KMS-11 (cell line): ENCODE measurements around the gene CDKL4.

Experiments
- H2AFZ ChIP-seq: fragments of 200-600 bp; sonication (generic); 2 replicates; pipeline ENCODE4 v1.6.1; 2016; ENCODE audit warnings: antibody characterized with exemption, mixed run types, low read depth
- H3K27ac ChIP-seq: fragments of 200-600 bp; sonication (generic); 2 replicates; pipeline ENCODE4 v1.6.1; 2016; ENCODE audit warnings: mild to moderate bottlenecking, mixed run types
- H3K27me3 ChIP-seq: fragments of 200-600 bp; sonication (generic); 2 replicates; pipeline ENCODE4 v1.6.1; 2017; ENCODE audit warnings: mild to moderate bottlenecking, low read depth, mixed run types, moderate library complexity; ENCODE audit not compliant: insufficient read depth
- H3K36me3 ChIP-seq: fragments of 200-600 bp; sonication (generic); 2 replicates; pipeline ENCODE4 v1.6.1; 2017; ENCODE audit warnings: mild to moderate bottlenecking, mixed run types; ENCODE audit not compliant: insufficient read depth
- H3K4me1 ChIP-seq: fragments of 200-600 bp; sonication (generic); 2 replicates; pipeline ENCODE4 v1.6.1; 2016; ENCODE audit warnings: mild to moderate bottlenecking, low read depth, mixed run types; ENCODE audit not compliant: poor library complexity, severe bottlenecking
- H3K4me2 ChIP-seq: fragments of 200-600 bp; sonication (generic); 2 replicates; pipeline ENCODE4 v1.7.0; 2016; ENCODE audit warnings: mild to moderate bottlenecking, mixed run types
- H3K4me3 ChIP-seq: fragments of 200-600 bp; sonication (generic); IDR thresholded peaks from 2 replicates; pipeline ENCODE4 v1.6.1; 2017; ENCODE audit warnings: low read depth, low read length, mixed read lengths; ENCODE audit not compliant: insufficient read depth
- H3K79me2 ChIP-seq: fragments of 200-600 bp; sonication (generic); 2 replicates; pipeline ENCODE4 v1.6.1; 2016; ENCODE audit warnings: low read depth, mixed run types; ENCODE audit not compliant: insufficient read depth
- H3K9ac ChIP-seq: fragments of 200-600 bp; sonication (generic); 2 replicates; pipeline ENCODE4 v1.6.1; 2016; ENCODE audit warnings: mild to moderate bottlenecking, mixed run types
- H4K20me1 ChIP-seq: fragments of 200-600 bp; sonication (generic); 2 replicates; pipeline ENCODE4 v1.6.1; 2016; ENCODE audit warnings: mild to moderate bottlenecking, mixed run types; ENCODE audit not compliant: insufficient read depth
- CTCF ChIP-seq: fragments of 200-600 bp; sonication (generic); conservative IDR thresholded peaks from 2 replicates; pipeline ENCODE4 v1.6.1; 2017; ENCODE audit warnings: low read depth, mild to moderate bottlenecking, antibody characterized with exemption, low read length, moderate library complexity, mixed read lengths

The CDKL4 gene

GRCh38 chr2:39164089-39164488 is 79.7 kb downstream of the CDKL4 start:
- H4K20me1 ChIP-seq, result no peaks in the 10 kb centered on the region
- TF ChIP-seq CTCF, result no peak
- no peak overlapping the region for H3K27ac ChIP-seq
- no peak overlapping the region for H3K9ac ChIP-seq
- H2AFZ ChIP-seq, result no peak overlapping the region
- H3K79me2 ChIP-seq, result no peaks in the 10 kb centered on the region
- no peak overlapping the region for H3K4me2 ChIP-seq
- no peaks in the 10 kb centered on the region for H3K36me3 ChIP-seq
- H3K27me3 ChIP-seq, result no peaks in the 10 kb centered on the region
- H3K4me3 ChIP-seq, result no peak overlapping the region
- H3K4me1 ChIP-seq, result peaks cover 8% of the 10 kb centered on the region

GRCh38 chr2:39160982-39161381 is 82.8 kb downstream of the CDKL4 start:
- no peak overlapping the region for H3K27ac ChIP-seq
- H3K4me3 ChIP-seq, result no peak overlapping the region
- TF ChIP-seq CTCF, result no peak
- no peak overlapping the region for H2AFZ ChIP-seq
- H3K4me1 ChIP-seq, result peaks cover 15% of the 10 kb centered on the region
- no peak overlapping the region for H3K4me2 ChIP-seq
- H3K36me3 ChIP-seq, result no peaks in the 10 kb centered on the region
- H4K20me1 ChIP-seq, result no peaks in the 10 kb centered on the region
- H3K9ac ChIP-seq, result no peak overlapping the region
- no peaks in the 10 kb centered on the region for H3K27me3 ChIP-seq
- H3K79me2 ChIP-seq, result no peaks in the 10 kb centered on the region

- Histone ChIP-seq H3K4me1 (peaks cover 15% of the 10 kb centered on the region), H3K36me3 (no peaks in the 10 kb centered on the region), H4K20me1 (no peaks in the 10 kb centered on the region), H3K9ac (no peak overlapping the region), H2AFZ (no peak overlapping the region), H3K4me3 (no peak overlapping the region), H3K79me2 (no peaks in the 10 kb centered on the region), H3K27ac (no peak overlapping the region), H3K27me3 (no peaks in the 10 kb centered on the region), H3K4me2 (no peak overlapping the region)
- no peak for TF ChIP-seq CTCF
Measured at GRCh38 chr2:39159283-39159682, 84.5 kb downstream of the CDKL4 start.

- Histone ChIP-seq H3K4me3 (no peak overlapping the region), H3K79me2 (no peaks in the 10 kb centered on the region), H4K20me1 (no peaks in the 10 kb centered on the region), H3K4me2 (no peak overlapping the region), H2AFZ (no peak overlapping the region), H3K27me3 (no peaks in the 10 kb centered on the region), H3K27ac (no peak overlapping the region), H3K36me3 (no peaks in the 10 kb centered on the region), H3K9ac (no peak overlapping the region), H3K4me1 (peaks cover 15% of the 10 kb centered on the region)
- TF ChIP-seq CTCF, result no peak
Measured at GRCh38 chr2:39158351-39158750, 85.4 kb downstream of the CDKL4 start.
